SK-N-DZ (cell line): ENCODE data around the gene PDE4B.

ENCODE experiments used
- DNase-seq: peaks from one replicate; pipeline ENCODE4 v3.0.0-alpha.2; 2015; ENCODE audit warnings: low spot score

Gene PDE4B

DNA sequence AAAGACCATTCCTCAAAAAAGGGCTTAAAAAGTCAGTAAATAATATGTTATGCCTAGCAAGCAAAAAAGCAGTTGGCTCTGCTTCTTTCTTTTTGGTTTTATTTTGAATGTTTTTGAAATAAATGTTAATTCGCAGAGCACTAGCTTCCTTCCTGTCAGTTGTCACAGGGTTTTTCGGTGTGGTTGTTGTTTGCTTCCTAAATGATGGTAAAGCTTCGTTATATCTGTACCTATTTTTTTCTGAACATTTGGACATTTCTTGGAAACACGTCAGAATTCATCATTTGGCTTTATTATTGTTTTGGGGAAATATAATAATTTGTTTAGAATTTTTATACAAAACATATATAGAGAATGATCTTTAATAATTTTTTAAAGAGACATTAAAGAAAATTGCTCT, 389.3 kb downstream of the PDE4B start:
- no peak for DNase-seq

DNA sequence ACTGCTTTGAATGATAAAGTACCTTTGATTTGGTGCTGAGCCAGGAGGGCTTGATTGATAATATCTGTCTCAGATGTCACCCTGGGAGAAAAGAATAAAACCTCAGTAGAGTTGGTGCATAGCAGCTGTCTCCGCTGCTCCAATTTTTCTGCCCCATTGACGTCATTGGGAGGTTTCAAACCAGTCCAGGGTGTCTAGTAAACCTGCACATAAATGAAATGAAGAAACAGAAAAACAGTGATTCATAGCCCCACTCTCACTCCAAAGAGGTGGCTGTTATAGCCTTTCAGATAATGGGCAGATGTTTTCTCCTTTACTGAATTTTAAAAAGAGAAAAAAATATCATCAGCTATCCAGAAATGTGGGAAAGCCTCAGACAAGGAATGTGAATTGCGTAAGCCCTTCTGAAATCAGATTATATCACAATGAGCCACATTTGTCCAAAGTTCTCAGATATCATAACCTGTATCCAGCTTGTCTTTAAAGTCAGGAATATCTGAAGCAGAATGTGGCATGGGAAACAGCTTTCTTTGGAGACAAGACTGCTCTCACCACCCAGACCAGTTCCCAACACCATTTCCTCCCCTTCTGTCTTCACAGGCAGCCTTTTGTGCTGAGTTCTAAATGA, 390.0 kb downstream of the PDE4B start:
- DNase-seq, result peak; percentile 58

DNA sequence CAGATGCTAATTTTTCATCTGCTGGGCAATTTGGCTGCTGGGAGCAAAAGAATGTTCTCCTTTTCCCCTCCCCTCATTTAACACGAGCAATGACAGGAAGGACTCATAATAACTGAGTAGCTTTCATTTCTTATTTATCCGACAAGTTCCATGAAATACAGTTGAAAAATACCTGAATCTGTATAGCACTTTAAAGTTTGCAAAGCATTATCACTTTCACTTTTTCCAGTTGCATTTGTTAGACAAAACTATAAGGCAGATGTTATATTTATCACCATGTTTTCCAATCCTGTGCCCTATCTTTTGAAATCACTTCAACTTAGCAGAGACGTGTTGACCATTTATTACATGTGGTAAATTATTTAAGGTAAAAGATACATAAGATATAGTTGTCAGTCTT, 390.7 kb downstream of the PDE4B start:
- DNase-seq, result no peak

DNA sequence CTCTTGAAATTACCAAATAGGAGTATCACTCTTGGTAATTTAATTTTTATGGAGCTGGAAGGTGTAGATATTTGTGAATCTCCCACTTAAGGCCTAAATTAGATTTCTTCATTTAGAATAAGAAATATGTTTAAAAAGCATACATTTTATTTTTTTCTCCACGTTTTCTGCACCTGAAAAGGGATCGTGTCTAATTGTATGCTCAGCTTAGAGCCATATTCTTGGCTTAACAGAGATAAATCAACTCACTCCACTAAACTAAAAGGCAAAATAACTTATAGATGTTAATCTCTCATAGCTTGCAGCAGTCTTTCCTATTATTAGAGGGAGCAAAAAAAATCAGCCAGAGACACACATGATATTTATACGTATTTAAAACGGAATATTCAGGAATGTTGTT, 404.4 kb downstream of the PDE4B start:
- DNase-seq, result no peak

DNA sequence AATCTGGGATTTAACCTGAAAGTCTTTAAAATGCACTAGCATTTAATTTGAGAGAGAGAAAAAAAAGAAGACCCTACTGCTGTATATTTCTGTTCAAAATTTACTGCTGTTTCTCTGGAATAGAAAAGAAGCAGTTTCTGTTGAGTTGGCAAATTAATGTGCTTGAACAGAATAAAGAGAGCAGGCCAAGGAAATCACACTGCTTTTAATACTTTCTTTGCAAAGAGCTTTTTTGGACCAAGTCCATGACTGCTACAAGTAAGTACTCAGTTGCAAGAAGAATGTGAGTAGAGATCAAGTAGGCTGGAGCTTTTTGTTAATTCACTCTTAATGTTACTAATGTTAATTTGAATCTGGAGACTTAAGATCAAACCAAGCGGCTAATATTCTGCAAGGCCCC, 405.1 kb downstream of the PDE4B start:
- no peak for DNase-seq

DNA sequence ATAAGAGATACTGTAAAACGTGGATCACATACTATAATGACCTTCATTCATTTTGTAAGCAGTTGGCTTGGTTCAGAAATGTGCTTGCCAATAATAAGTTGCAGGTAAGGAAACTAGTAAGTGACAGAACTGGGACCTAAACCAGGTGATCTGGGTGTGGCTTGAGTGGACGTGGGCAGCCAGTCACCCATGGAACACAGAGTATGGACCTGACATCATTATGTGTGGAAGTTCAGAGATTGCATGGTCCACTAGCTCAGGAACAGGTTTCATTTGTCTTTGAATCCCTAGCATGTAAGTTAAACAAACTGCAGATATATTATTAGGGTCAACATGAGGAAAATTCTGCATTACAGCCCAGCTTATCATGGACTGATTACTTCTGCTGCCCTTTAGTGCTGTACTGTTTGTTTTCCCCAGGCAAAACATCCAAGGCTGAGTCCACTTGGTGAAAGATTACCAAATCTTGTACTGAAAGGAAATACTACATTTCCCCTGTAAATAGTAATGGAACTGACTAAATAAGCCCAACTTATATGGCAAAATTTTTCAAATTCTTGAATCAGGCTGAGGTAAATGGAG, 414.0 kb downstream of the PDE4B start:
- no peak for DNase-seq

DNA sequence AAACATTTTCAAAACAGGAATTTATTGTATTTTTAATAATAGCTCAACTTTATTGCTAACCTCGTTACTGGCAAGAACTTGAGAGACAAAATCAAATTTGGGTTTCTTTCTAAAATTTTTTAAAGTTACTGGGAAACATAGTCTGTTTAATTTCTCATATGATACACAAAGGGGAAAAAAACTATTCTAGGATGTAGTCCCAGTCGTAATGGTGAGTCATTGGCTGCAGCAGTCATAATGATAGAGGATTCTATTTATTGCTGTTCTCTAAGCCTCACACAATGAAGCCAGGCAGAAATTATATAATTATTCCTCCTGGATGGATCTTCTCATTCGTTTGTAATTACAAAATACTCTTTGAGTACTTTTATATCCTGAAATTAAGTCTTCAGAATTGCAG, 414.8 kb downstream of the PDE4B start:
- no peak for DNase-seq

DNA sequence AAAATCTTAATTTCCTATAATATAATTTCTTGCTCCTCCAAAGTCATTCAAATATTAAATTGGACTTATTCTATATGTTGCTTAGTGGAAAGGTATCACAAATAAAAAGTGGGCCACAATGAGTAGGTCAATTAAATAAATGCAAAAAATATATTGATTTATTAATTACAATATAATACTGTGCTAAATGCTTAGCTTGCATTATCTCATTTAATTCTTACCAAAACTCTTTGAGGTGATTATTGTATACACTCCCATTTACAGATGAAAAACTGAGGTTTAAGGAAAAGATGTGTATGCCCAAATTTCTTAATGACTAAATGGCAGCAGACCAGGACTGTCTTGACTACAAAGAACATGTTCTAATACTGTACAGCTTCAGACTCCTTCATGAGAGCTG, 415.9 kb downstream of the PDE4B start:
- no peak for DNase-seq

DNA sequence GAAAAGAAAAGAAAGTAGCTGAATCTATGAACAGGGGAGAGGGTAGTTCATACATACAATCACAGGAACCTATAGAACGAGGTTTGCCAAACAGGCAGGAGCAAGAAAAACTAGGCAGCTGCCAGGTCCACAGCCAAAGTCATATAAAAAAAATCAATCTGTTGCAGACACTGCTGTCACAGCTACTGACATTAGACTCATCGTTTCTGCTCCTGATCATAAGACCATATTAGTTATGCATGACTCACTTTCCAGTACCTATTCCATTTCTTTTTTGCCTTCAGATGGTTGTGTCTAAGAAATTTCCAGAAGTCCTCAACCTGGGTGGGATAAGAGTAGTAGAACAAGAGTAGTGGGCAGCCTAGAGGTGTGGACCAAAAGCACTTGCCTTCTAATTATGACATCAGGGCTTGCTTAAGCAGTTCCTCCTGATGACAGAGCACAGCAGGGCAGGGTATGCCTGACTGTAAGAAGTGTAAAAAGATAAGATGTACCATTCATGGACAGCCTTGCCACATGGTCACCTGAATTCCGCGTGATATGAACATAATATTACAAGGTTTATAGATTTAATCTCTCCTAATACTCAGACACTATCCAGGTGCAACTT, 418.0 kb downstream of the PDE4B start:
- peak; percentile 9 for DNase-seq

DNA sequence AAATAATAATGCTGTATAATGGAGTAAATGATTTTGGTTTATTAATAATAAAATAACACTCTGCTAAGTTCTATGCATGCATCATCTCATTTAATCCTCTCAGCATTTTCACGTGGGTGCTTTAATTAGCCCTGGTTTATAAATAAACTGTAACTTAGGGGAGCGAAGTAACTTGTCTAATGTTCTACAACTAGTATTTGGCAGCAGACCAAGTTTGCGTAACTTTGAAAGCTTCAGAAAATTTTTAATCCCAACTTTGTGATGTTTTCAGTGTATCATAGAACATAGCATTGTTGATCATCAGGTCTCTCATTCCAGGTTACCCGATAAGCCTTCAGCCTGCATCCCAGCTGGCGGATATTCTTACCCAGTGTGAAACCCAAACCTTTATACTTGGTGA, 418.8 kb downstream of the PDE4B start:
- no peak for DNase-seq

DNA sequence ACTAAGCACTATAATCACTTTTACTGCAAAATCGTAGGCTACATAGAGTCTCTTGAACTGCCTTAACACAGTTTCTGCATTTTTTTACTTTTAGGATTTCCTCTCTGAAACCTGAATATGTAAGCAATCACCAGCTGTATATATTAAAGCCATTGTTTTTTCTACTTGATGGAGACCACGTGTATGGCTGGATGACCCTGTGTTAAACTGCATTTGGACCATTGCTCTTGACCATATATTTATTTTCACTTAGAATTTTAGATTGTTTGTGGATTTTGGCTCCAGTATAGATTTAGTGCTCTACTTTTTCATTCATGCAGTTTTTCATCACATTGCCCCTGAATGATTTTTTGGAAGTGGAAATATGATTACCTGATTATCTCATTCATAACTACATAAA, 420.8 kb downstream of the PDE4B start:
- no peak for DNase-seq

DNA sequence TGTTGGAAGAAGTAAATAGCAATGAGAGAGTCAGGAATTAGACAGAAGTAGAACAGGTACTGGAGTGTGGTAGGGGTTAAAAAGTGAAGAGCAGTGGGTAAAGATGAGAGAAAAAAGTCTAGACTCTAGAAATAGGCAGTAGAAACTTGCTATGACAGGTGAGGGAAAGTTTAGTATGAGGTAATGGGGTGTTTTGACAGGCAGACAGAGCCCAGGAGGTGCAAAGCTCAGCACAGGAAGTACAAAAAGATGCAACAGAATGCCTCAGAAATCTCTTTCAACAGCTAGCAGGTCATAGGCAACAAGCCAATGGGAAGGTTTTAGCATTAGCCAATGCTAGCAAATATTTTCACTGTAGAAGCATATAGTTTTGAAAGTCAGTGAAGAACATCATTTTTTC, 422.2 kb downstream of the PDE4B start:
- DNase-seq, result no peak

DNA sequence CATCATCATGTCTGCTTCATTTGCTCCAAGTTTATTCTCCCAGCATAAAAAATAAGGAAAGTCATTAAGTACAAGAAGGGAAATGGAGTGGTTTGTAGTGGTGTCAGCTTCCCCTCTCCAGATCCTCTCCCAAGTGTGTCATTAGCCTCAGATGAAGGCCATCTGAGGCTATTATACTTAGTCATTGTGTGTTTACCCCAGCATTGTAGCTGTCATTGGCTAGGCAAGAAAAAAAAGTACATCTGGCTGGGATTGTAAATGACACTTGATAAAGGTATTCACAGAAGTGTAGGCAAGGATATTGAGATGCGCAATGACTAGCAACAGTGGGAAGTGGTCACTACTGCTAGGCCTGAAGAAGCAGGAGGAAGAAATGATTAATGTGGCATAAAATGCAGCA, 424.3 kb downstream of the PDE4B start:
- no peak for DNase-seq

DNA sequence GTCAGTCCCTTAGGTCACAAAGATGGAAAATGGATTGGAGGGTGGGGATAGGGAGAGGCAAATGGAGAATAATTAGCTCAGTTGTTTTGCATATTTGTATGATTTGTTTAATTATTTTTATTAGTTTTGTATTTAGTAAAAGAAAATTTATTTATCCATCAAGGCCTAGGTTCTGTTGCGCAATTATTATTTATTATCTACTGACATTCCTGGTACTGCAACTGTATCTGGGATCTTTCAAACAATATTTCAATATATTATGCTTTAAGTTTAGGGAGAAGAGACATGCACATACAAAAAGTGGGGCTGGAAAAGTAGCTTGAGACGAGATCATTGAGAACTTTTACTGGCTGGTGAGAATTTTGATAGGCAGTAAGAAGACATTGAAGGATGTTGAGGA, 424.9 kb downstream of the PDE4B start:
- DNase-seq, result no peak

DNA sequence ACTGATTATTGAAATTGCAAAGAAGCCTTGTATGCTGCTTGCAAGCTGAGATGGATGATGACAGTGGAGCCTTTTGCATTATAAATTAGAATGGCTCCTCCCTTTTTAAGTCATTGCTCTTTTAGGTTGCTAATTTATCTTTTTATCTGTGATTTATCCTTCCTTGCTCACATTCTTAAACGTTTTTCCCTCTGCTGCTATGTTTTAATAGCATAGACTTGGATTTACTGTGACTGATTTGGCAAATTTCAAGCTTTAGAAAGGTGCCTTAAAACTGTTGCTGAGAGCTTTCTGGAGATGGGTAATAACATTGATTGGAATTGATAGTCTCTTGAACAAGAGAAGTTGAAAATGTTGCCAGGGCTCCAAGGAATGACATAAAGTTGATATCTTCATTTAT, 427.8 kb downstream of the PDE4B start:
- DNase-seq, result no peak

DNA sequence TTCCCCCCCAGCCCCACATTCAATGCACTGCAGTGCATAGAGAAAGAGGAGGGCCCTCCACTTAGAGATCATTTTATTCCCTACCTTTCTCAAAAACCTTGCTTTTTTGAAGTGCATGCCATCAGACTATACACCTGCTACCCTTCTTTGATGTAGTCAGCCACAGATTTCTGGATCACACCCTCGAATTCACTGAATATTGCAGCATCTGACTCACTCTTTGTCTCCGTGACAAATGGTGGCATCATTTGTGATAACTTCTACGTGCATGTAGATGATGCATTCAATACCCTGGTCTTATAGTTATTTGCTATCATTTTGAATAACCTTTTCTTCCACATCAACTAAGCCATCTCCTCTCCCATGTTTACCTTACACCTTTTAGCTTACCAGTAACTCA, 431.0 kb downstream of the PDE4B start:
- DNase-seq, result no peak

DNA sequence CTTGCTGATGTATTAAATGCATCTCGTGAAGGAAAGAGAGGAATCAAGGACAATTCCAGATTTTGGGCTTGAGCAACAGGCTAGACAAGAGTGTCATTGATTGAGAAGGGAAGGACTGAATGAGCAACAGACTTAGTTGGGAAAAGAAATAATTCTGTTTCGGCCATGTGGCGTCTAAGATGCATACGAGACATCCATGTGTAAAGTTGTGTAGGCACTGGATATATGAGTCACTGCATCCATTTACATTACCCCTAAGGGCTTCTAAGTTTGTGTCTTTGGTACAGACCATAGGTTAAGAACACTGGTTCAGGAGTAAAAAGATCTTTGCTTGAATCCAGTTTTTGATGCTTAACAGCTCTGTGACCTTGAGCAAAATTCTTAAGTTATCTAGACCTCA, 434.3 kb downstream of the PDE4B start:
- DNase-seq, result no peak

DNA sequence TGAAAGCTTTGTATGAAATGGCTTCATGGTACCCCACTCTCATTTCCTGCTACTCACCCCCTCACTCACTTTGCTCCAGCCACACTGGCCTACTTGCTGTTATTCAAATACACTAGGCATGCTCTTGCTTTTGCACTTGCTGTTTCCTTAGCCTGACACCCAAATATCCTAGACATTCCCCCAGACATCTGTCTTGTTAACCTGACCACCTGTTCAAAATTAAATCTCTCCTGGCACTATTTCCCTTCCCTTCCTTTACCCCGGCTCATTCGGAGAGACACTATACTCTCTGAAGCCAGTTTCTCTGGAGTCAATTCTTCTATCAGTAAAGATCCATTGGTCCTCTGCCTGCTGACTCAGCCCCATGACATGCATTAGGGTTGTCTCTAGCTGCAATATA, 435.3 kb downstream of the PDE4B start:
- DNase-seq, result no peak

DNA sequence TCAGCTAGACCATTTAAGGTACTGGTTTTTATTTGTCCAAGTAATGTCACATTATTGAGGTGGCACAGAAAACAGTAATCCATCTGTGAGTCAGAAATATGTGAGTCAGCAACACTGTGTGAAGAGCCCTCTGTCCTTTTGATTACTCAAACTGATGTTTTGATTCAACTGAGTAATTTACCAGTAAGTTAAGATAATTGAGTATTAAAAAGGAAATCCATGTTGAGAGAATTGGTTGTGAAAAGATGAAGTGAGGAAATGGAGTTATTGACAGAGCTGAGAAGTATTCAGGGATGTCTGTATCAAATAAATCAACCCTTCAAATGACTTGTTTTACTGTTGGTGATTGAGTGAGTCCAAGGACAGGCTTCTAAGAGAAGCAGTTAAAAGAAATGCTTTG, 438.5 kb downstream of the PDE4B start:
- no peak for DNase-seq

DNA sequence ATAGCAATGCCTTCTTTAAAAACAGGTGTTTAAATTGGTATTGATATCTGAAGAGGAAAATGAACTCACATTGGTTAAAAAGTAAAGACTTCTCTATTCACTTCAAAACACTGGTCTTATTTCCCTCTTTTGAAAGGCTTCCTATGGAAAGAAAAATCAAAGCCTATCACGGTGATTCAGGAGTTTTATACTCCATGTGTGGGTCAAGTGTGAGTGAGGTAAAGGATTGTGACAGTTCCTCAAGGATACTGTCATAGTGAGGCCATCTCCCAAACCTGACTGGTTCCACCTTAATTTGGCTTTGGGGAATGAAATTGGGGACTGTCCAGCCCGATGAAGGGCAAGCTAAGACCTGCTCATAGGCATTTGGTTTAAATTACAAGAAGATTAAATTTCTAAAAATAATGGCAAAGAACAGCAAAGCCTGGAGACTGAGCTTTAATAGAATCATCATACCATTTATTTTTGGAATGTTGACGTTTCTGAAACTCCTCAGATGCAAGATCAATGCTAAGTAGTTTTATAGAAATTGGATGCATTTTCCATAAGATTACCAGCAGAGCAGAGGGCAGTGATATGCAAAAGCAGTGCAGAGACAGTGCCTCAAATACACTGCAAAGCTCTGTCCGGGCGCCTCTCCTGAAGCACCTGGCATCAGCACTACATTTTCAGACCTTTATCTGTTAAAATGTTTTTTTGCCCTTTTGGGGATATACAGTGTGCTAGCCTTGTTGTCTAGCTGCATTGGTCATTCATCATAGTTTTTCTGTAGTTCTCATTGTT, 439.2 kb downstream of the PDE4B start:
- peak; percentile 55 for DNase-seq

DNA sequence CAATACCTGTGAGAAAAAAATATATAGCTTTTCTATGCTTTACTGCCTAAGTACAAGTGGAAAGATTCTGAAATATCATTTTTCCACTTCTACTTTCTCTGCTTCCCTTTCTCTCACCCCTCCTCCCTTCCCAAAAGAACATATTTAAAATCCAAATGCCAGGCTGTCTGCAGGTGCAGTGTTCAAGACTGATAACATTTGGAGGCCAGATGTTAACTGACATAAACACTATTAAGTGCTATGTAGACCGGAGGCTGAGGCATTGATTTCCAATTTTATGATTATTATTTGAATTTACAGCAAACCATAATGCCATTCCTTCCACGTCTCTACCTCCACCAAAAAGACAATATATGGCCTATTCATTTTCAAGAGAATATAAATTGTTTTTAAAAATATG, 444.3 kb downstream of the PDE4B start:
- DNase-seq, result no peak

DNA sequence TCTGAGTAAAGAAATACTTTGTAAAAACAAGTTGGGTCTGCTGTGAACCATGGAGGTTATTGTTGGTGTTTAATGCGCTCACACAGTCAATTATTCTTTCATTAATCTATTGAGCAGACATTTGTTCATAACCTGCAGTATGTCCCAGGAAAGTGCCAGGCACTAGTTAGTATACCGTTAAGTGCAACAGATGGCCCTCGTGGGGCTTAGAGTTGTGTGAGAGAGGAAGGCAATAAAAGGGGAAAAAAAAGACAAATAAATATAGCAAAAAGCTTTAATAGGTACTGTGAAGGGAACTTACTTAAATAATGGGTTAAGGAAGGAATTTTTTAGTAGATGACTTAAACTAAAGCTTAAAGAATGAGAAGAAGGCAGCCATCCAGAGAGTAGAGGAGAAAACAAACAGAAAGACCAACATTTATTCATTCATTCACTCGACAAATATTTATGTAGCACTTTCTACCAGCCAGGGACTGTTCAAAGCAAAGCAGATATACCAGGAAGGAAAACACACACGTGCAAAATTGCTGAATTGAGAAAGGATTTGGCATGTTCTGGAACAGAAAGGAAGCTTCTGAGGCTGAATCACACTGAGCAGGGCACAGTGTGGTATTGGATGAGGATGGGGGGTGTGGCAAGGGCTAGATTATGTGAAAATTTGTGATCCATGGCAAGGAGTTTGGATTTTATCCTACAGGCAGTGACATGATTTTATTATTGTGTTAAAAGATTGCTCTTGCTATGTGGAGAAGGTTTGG, 445.2 kb downstream of the PDE4B start:
- no peak for DNase-seq
